ENCODE measurements around the gene ETV3L. TPM values are rescaled to one million over a fixed set of nuclear protein-coding genes. Genes with fewer than 3 reads are reported as not detected.

ETV3L gene
- total RNA-seq, 1 donor from 2014 or later, result not detected

DNA sequence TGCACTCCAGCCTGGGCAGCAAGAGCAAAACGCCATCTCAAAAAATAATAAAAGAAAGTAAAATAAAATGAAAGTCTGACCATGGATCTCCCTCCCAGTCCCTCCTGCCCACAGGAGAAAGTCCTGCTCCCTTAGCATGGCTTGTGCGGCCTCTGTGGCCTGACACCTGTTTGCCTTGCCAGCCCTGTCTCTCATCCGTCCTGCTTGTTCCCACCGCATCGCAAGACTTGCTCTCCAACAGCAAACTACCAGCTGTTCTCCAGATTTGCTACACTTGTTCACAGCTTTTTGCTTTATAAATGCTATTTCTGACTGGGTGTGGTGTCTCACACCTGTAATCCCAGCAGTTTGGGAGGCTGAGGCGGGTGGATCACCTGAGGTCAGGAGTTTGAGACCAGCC, 2.7 kb downstream of the ETV3L start:
- intact Hi-C loops (cut with DNase I), result no loop called here
- Histone ChIP-seq H3K36me3 (no peaks in the 10 kb centered on the region), H3K27me3 (no peaks in the 10 kb centered on the region), H3K27ac (no peak overlapping the region), H3K4me3 (no peak overlapping the region), H3K9me3 (no peaks in the 10 kb centered on the region), H3K4me1 (peaks cover 5% of the 10 kb centered on the region)
- TF ChIP-seq POLR2AphosphoS5 (IDR thresholded peaks at IDR 0.05; ENCODE audit: insufficient read depth in 1 of 2, low read depth in 1 of 2), result no peak
- no peak for TF ChIP-seq POLR2A (IDR thresholded peaks at IDR 0.05)
- TF ChIP-seq, protein P1, sequence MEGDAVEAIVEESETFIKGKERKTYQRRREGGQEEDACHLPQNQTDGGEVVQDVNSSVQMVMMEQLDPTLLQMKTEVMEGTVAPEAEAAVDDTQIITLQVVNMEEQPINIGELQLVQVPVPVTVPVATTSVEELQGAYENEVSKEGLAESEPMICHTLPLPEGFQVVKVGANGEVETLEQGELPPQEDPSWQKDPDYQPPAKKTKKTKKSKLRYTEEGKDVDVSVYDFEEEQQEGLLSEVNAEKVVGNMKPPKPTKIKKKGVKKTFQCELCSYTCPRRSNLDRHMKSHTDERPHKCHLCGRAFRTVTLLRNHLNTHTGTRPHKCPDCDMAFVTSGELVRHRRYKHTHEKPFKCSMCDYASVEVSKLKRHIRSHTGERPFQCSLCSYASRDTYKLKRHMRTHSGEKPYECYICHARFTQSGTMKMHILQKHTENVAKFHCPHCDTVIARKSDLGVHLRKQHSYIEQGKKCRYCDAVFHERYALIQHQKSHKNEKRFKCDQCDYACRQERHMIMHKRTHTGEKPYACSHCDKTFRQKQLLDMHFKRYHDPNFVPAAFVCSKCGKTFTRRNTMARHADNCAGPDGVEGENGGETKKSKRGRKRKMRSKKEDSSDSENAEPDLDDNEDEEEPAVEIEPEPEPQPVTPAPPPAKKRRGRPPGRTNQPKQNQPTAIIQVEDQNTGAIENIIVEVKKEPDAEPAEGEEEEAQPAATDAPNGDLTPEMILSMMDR (IDR thresholded peaks at IDR 0.05), result no peak
- no peak for DNase-seq (ENCODE audit: extremely low spot score in 2 of 2)

DNA sequence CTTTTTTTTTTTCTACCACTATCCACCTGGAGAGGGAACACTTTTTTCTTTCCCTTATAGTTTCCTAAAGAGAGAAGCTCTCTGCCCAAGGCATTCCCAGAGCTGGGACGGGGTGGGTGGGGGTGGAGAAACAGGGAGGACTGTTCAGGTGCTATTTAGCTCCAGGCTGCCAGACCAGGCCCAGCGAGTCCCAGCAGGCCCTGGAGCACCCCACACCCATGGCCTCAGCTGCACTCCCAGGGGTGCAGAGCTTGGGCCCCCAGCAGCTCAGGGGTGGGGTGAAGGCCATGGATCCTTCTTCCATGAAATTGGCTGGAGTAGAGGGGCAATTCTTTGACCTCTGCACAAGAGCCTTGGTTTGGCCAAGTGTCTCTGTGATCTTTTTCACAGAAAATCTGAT, 4.1 kb downstream of the ETV3L start:
- H3K27ac ChIP-seq, result no peak overlapping the region
- H3K4me1 ChIP-seq, result peaks cover 9% of the 10 kb centered on the region
- no peaks in the 10 kb centered on the region for H3K36me3 ChIP-seq
- H3K27me3 ChIP-seq, result no peaks in the 10 kb centered on the region
- no peak overlapping the region for H3K4me3 ChIP-seq
- TF ChIP-seq, protein P1 (IDR thresholded peaks at IDR 0.05), result no peak
- no peak for TF ChIP-seq POLR2AphosphoS5 (IDR thresholded peaks at IDR 0.05; ENCODE audit: insufficient read depth in 1 of 2, low read depth in 1 of 2)
- no peak for TF ChIP-seq POLR2A (IDR thresholded peaks at IDR 0.05)
- no peaks in the 10 kb centered on the region for H3K9me3 ChIP-seq
- intact Hi-C loops (cut with DNase I), result no loop called here
- DNase-seq (ENCODE audit: extremely low spot score in 2 of 2), result no peak

DNA sequence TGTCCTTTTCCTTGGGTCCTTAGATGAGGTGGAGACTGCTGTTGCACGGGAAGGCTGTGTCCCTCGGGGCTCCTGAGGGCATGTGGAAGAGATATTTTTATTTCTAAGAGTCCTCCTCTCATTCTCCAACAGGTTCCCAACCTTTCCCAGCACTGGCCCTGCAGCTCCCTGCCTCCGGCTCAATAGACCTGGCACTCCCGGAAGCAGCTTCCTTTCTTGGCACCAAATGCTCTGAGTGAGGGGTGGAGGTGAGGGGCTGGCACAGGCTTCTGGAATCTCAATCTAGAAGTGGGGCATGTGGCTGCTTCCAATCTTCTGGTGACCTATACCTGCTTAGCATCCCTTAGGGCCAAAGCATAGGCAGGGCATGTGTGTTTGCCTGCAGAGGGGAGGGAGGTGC, 4.5 kb downstream of the ETV3L start:
- H3K4me3 ChIP-seq, result no peak overlapping the region
- no peak for TF ChIP-seq POLR2AphosphoS5 (IDR thresholded peaks at IDR 0.05; ENCODE audit: insufficient read depth in 1 of 2, low read depth in 1 of 2)
- no peaks in the 10 kb centered on the region for H3K36me3 ChIP-seq
- no peaks in the 10 kb centered on the region for H3K27me3 ChIP-seq
- no peak for DNase-seq (ENCODE audit: extremely low spot score in 2 of 2)
- H3K27ac ChIP-seq, result no peak overlapping the region
- H3K9me3 ChIP-seq, result no peaks in the 10 kb centered on the region
- intact Hi-C loops (cut with DNase I), result no loop called here
- peaks cover 14% of the 10 kb centered on the region for H3K4me1 ChIP-seq

DNA sequence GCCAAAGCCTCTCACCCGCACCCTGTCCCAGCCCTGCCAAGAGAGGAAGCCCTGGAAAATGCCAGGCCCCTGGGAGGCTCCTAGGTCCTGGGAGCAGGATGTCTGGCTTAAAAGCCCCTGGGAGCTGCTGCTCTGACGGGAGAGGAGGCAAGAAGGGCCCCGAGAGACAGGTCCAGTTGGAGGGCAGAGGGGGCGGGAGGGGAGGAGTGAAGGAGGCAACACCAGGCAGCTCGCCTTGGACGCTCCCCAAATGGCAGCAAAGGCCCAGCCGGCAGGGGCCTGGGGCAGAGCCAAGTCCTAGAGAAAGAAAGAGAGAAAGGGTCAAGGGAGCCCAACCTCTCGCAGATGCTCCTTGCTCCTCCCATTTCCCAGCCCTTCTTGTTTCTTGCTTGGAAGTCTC, 6.8 kb downstream of the ETV3L start:
- intact Hi-C loops (cut with DNase I), result no loop called here
- Histone ChIP-seq H3K4me3 (no peak overlapping the region), H3K36me3 (no peaks in the 10 kb centered on the region), H3K4me1 (peaks cover 14% of the 10 kb centered on the region), H3K27ac (no peak overlapping the region), H3K9me3 (no peaks in the 10 kb centered on the region), H3K27me3 (no peaks in the 10 kb centered on the region)
- DNase-seq (ENCODE audit: extremely low spot score in 2 of 2), result no peak
- TF ChIP-seq POLR2A (IDR thresholded peaks at IDR 0.05), result no peak
- no peak for TF ChIP-seq POLR2AphosphoS5 (IDR thresholded peaks at IDR 0.05; ENCODE audit: insufficient read depth in 1 of 2, low read depth in 1 of 2)
- TF ChIP-seq, protein P1 (IDR thresholded peaks at IDR 0.05), result no peak

DNA sequence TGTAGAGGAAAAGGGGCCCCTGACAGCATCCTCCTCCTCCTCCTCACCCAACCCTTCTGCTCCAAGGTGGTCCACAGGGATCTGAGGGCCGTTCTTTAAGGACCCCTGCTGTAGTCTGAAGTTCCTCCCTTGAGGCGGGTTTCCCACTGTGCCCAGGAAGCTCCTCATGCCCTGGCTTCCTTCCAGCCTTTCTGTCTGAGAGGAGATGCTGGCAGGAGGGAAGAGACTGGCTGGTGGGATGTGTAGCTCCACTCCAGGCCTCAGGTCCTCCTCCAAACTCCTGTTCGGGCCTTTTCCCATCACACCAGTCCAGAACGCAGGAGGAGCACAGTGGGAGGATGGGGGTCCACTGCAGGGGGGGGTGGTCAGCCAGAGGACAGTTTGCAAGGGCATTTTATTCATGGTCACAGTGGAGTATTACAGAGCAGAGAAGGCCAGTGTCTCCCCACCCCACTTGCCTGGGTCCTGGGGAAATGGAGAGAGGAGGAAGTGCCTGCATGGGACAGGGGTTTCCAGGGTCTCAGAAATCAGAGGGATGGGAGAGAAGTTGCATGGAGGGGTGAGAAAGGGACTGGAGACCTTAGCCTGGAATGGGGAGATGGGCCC, 7.8 kb downstream of the ETV3L start:
- intact Hi-C loops (cut with DNase I), result loop anchor here (2.0 kb wide), 1 partner anchor 63 kb away; no protein-coding TSS in a partner anchor
- Histone ChIP-seq H3K4me3 (no peak overlapping the region), H3K27ac (no peak overlapping the region), H3K36me3 (no peaks in the 10 kb centered on the region), H3K27me3 (no peaks in the 10 kb centered on the region), H3K4me1 (peaks cover 14% of the 10 kb centered on the region), H3K9me3 (no peaks in the 10 kb centered on the region)
- TF ChIP-seq POLR2AphosphoS5 (IDR thresholded peaks at IDR 0.05; ENCODE audit: insufficient read depth in 1 of 2, low read depth in 1 of 2) (no peak), POLR2A (IDR thresholded peaks at IDR 0.05) (no peak)
- TF ChIP-seq, protein P1 (IDR thresholded peaks at IDR 0.05), result no peak
- DNase-seq (ENCODE audit: extremely low spot score in 2 of 2), result no peak
